ENCODE data around the gene NR3C2. TPM values are rescaled to one million over a fixed set of nuclear protein-coding genes. Genes with fewer than 3 reads are reported as not detected.

Gene NR3C2
- total RNA-seq, 1 experiment from 2014 or later: 2.7 TPM

GRCh38 chr4:148048598-148048997 is 393.6 kb downstream of the NR3C2 start:
- TSS peak; percentile 25 for BruUV-seq (replicated peaks)
- Histone ChIP-seq H3K4me3 (replicated peaks in 1 of 2; ENCODE audit: low read depth in 1 of 2, low read length in 2 of 2) (no peak overlapping the region), H3K27ac (ENCODE audit: low read depth, low read length) (no peak overlapping the region), H3K9ac (ENCODE audit: low read length) (no peak overlapping the region), H3K4me1 (ENCODE audit: control insufficient read depth in 1 of 2, insufficient read depth in 2 of 2, low read length in 2 of 2) (peaks cover 1 to 5% of the 10 kb centered on the region in 2 experiments; a peak in 2 of 4 replicates), H3K36me3 (ENCODE audit: control insufficient read depth in 1 of 2, insufficient read depth in 2 of 2, low read length in 2 of 2) (no peaks in the 10 kb centered on the region), H4K20me1 (ENCODE audit: insufficient read depth) (no peaks in the 10 kb centered on the region; the same call in 1 of the 2 replicates), H2AFZ (ENCODE audit: low read depth, low read length, poor library complexity, severe bottlenecking) (no peak overlapping the region), H3K9me3 (ENCODE audit: control insufficient read depth in 1 of 2, insufficient read depth in 1 of 2, low read depth in 1 of 2, low read length in 2 of 2) (no peaks in the 10 kb centered on the region), H3K9me2 (ENCODE audit: insufficient read depth) (no peaks in the 10 kb centered on the region), H3K27me3 (ENCODE audit: insufficient read depth, low read length) (no peaks in the 10 kb centered on the region), H3K79me2 (ENCODE audit: insufficient read depth, low read length) (no peaks in the 10 kb centered on the region), H3K4me2 (ENCODE audit: low read length) (no peak overlapping the region)
- TF ChIP-seq ELF1 (IDR thresholded peaks at IDR 0.05; ENCODE audit: borderline replicate concordance, low read depth) (no peak), EZH2phosphoT487 (IDR thresholded peaks at IDR 0.05; ENCODE audit: borderline replicate concordance) (no peak), SIN3A (IDR thresholded peaks at IDR 0.05; ENCODE audit: low read depth) (no peak), EGR1 (IDR thresholded peaks at IDR 0.05; ENCODE audit: low read depth) (no peak), REST (IDR thresholded peaks at IDR 0.05; ENCODE audit: low read depth) (no peak)
- ChIA-PET CTCF (no interaction called here), POLR2A (no interaction called here), RAD21 (ENCODE audit: low non-redundant PET in 1 of 2, low total read pairs in 2 of 2, uncharacterized antibody in 2 of 2, unreplicated experiment in 2 of 2) (no interaction called here)
- ATAC-seq: no peak
- intact Hi-C loops (cut with micrococcal nuclease): no loop called here
- no peak for DNase-seq (ENCODE audit: low read depth, low spot score)

GRCh38 chr4:148044912-148045352 is 397.3 kb downstream of the NR3C2 start:
- no peak overlapping the region for H3K9ac ChIP-seq (ENCODE audit: low read length)
- no peaks in the 10 kb centered on the region; the same call in 1 of the 2 replicates for H4K20me1 ChIP-seq (ENCODE audit: insufficient read depth)
- no peak overlapping the region for H2AFZ ChIP-seq (ENCODE audit: low read depth, low read length, poor library complexity, severe bottlenecking)
- BruUV-seq (replicated peaks): no TSS peak
- no peaks in the 10 kb centered on the region for H3K4me1 ChIP-seq (ENCODE audit: control insufficient read depth in 1 of 2, insufficient read depth in 2 of 2, low read length in 2 of 2)
- no peaks in the 10 kb centered on the region for H3K79me2 ChIP-seq (ENCODE audit: insufficient read depth, low read length)
- DNase-seq (ENCODE audit: low read depth, low spot score) (no peak), ATAC-seq (peak; percentile 60; the same call in 1 of the 2 replicates)
- no peak for TF ChIP-seq CEBPB (IDR thresholded peaks at IDR 0.05; ENCODE audit: low read depth)
- TF ChIP-seq EZH2 (IDR thresholded peaks at IDR 0.05): no peak
- no peak for TF ChIP-seq CTCF (IDR thresholded peaks at IDR 0.05 in 2 of 3, conservative IDR thresholded peaks at IDR 0.05 in 1 of 3; ENCODE audit: borderline replicate concordance in 1 of 3, insufficient read depth in 1 of 3, low read depth in 2 of 3, low read length in 2 of 3)
- TF ChIP-seq JUND (IDR thresholded peaks at IDR 0.05): no peak
- TF ChIP-seq ATF3 (IDR thresholded peaks at IDR 0.05): no peak
- TF ChIP-seq ZBTB33 (IDR thresholded peaks at IDR 0.05; ENCODE audit: extremely low read depth, insufficient replicate concordance, low read length): no peak
- H3K27me3 ChIP-seq (ENCODE audit: insufficient read depth, low read length): no peaks in the 10 kb centered on the region
- intact Hi-C loops (cut with micrococcal nuclease): no loop called here
- no peaks in the 10 kb centered on the region for H3K9me3 ChIP-seq (ENCODE audit: control insufficient read depth in 1 of 2, insufficient read depth in 1 of 2, low read depth in 1 of 2, low read length in 2 of 2)
- no peaks in the 10 kb centered on the region for H3K36me3 ChIP-seq (ENCODE audit: control insufficient read depth in 1 of 2, insufficient read depth in 2 of 2, low read length in 2 of 2)
- no peak overlapping the region for H3K4me2 ChIP-seq (ENCODE audit: low read length)
- no peak overlapping the region for H3K27ac ChIP-seq (ENCODE audit: low read depth, low read length)
- ChIA-PET POLR2A (no interaction called here), CTCF (no interaction called here), RAD21 (ENCODE audit: low non-redundant PET in 1 of 2, low total read pairs in 2 of 2, uncharacterized antibody in 2 of 2, unreplicated experiment in 2 of 2) (no interaction called here)
- no peaks in the 10 kb centered on the region for H3K9me2 ChIP-seq (ENCODE audit: insufficient read depth)
- H3K4me3 ChIP-seq (replicated peaks in 1 of 2; ENCODE audit: low read depth in 1 of 2, low read length in 2 of 2): no peak overlapping the region
